HepG2 (cell line): Measurements from ENCODE around the gene CACNB4. TPM values are rescaled to one million over a fixed set of nuclear protein-coding genes. Genes with fewer than 3 reads are reported as not detected.
A peak's percentile ranks its signal among the peaks of the same experiment; 100 is the strongest.

ENCODE experiments used
- ADNP ChIP-seq: sonication (generic); formaldehyde crosslinking; IDR thresholded peaks from 2 replicates; pipeline ENCODE4 v1.4.0; 2020; ENCODE audit warnings: missing genetic modification reagents
- DNMT3B ChIP-seq: conservative IDR thresholded peaks from 2 replicates; pipeline ENCODE4 v1.6.1; 2016; ENCODE audit warnings: missing biosample characterization, control low read depth
- GATA4 ChIP-seq: sonication (generic); IDR thresholded peaks from 2 replicates; pipeline ENCODE4 v1.6.1; 2016; ENCODE audit warnings: antibody characterized with exemption, low read depth, borderline replicate concordance
- HNF4A ChIP-seq: sonication (generic); formaldehyde crosslinking; IDR thresholded peaks from 2 replicates; pipeline ENCODE4 v1.4.0; 2020; ENCODE audit warnings: missing genetic modification reagents
- MZF1 ChIP-seq: sonication (generic); formaldehyde crosslinking; IDR thresholded peaks from 2 replicates; pipeline ENCODE4 v1.8.1; 2023; ENCODE audit warnings: mild to moderate bottlenecking, missing genetic modification reagents, borderline replicate concordance
- RORA ChIP-seq: sonication (generic); formaldehyde crosslinking; IDR thresholded peaks from 2 replicates; pipeline ENCODE4 v1.5.0; 2020; ENCODE audit warnings: mild to moderate bottlenecking, missing genetic modification reagents, moderate library complexity
- ZNF816 ChIP-seq: sonication (generic); formaldehyde crosslinking; IDR thresholded peaks from 2 replicates; pipeline ENCODE4 v1.8.0; 2022; ENCODE audit warnings: missing genetic modification reagents, mild to moderate bottlenecking, borderline replicate concordance
- polyA plus RNA-seq, 8 experiments: library from polyadenylated mRNA; depleted of rRNA in 3 of 8; stranded (reverse) in 7 of 8; unstranded in 1 of 8; fragments of >200 nt; fragmentation: Illumina TruSeq in 4 of 8; extraction: Trizol in 4 of 8; gene quantifications; 2 replicates each; pipeline versions ENCODE4 v1.2.1 to v1.2.3, GENCODE V29; 2011 to 2016; ENCODE audit warnings: low read depth in 4 of 8, missing spikeins in 1 of 8, mixed read lengths in 1 of 8; ENCODE audit not compliant: insufficient read depth in 1 of 8
- total RNA-seq, 5 experiments: library from RNA; depleted of rRNA; stranded (reverse); fragments of >200 nt; fragmentation: Illumina TruSeq; extraction: Trizol; gene quantifications; 2 replicates each; pipeline ENCODE4 v1.2.3, GENCODE V29; 2016; ENCODE audit warnings: low read depth in 1 of 5
- TF ChIP-seq, protein P1 (sequence below): sonication (generic); formaldehyde crosslinking; IDR thresholded peaks from 2 replicates; pipeline ENCODE4 v1.9.0; 2021; ENCODE audit warnings: missing genetic modification reagents, borderline replicate concordance
- TF ChIP-seq, protein P2 (sequence below): sonication (generic); formaldehyde crosslinking; IDR thresholded peaks from 2 replicates; pipeline ENCODE4 v1.5.1; 2020; ENCODE audit warnings: mild to moderate bottlenecking, missing genetic modification reagents, borderline replicate concordance
- TF ChIP-seq, protein P3 (sequence below): sonication (generic); formaldehyde crosslinking; IDR thresholded peaks from 2 replicates; pipeline ENCODE4 v1.8.1; 2023; ENCODE audit warnings: mild to moderate bottlenecking, inconsistent platforms, moderate library complexity, missing genetic modification reagents, borderline replicate concordance
- TF ChIP-seq, protein P4 (sequence below): IDR thresholded peaks from 2 replicates; pipeline ENCODE4 v1.6.1; 2016; ENCODE audit warnings: missing compliant biosample characterization, missing genetic modification reagents, borderline replicate concordance
- TF ChIP-seq, protein P5 (sequence below): sonication (generic); formaldehyde crosslinking; IDR thresholded peaks from 2 replicates; pipeline ENCODE4 v1.4.0; 2020; ENCODE audit warnings: missing genetic modification reagents
- TF ChIP-seq, protein P6 (sequence below): sonication (generic); formaldehyde crosslinking; IDR thresholded peaks from 2 replicates; pipeline ENCODE4 v1.4.0; 2020; ENCODE audit warnings: missing genetic modification reagents, borderline replicate concordance

Gene CACNB4
- total and polyA plus RNA-seq, 2 of the 13 experiments (the other 11 are each of a cell fraction or from before 2014, with no cell fraction given): 5.1 to 14.3 TPM

DNA sequence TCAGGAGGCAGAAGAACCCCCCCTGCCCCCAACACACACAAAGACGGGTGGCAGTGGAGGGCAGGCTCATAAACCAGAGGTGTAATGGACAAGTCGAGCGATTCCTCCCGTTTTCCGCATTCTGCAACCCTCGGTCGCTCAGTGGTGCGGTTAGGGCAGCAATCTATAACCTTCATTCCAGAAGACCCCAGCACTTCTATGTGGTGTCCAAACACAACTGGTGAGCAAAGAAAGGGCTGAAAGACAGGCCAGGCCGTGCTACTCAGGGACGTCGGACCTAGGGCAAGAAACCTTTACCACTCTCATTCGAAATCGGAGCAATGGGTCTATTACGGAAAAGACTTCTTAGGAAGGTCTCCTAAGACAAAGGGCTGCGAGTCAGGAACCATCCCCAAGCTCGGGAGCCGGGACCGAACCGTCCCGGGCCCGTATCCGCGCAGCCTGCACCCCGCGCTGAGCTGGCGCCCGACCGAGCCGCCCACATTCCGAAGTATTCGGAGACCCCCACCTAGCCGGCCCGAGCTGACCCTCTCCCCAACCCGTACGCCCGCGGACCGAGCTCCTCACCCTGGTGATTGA is 271.2 kb downstream of the CACNB4 start (continued):
- TF ChIP-seq, protein P1, sequence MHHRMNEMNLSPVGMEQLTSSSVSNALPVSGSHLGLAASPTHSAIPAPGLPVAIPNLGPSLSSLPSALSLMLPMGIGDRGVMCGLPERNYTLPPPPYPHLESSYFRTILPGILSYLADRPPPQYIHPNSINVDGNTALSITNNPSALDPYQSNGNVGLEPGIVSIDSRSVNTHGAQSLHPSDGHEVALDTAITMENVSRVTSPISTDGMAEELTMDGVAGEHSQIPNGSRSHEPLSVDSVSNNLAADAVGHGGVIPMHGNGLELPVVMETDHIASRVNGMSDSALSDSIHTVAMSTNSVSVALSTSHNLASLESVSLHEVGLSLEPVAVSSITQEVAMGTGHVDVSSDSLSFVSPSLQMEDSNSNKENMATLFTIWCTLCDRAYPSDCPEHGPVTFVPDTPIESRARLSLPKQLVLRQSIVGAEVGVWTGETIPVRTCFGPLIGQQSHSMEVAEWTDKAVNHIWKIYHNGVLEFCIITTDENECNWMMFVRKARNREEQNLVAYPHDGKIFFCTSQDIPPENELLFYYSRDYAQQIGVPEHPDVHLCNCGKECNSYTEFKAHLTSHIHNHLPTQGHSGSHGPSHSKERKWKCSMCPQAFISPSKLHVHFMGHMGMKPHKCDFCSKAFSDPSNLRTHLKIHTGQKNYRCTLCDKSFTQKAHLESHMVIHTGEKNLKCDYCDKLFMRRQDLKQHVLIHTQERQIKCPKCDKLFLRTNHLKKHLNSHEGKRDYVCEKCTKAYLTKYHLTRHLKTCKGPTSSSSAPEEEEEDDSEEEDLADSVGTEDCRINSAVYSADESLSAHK (CRISPR knock-in tag): peak; percentile 37; the same call in 1 of the 2 replicates
- TF ChIP-seq DNMT3B (CRISPR knock-in tag): peak; percentile 80; the same call in 1 of the 2 replicates
- TF ChIP-seq, protein P2, sequence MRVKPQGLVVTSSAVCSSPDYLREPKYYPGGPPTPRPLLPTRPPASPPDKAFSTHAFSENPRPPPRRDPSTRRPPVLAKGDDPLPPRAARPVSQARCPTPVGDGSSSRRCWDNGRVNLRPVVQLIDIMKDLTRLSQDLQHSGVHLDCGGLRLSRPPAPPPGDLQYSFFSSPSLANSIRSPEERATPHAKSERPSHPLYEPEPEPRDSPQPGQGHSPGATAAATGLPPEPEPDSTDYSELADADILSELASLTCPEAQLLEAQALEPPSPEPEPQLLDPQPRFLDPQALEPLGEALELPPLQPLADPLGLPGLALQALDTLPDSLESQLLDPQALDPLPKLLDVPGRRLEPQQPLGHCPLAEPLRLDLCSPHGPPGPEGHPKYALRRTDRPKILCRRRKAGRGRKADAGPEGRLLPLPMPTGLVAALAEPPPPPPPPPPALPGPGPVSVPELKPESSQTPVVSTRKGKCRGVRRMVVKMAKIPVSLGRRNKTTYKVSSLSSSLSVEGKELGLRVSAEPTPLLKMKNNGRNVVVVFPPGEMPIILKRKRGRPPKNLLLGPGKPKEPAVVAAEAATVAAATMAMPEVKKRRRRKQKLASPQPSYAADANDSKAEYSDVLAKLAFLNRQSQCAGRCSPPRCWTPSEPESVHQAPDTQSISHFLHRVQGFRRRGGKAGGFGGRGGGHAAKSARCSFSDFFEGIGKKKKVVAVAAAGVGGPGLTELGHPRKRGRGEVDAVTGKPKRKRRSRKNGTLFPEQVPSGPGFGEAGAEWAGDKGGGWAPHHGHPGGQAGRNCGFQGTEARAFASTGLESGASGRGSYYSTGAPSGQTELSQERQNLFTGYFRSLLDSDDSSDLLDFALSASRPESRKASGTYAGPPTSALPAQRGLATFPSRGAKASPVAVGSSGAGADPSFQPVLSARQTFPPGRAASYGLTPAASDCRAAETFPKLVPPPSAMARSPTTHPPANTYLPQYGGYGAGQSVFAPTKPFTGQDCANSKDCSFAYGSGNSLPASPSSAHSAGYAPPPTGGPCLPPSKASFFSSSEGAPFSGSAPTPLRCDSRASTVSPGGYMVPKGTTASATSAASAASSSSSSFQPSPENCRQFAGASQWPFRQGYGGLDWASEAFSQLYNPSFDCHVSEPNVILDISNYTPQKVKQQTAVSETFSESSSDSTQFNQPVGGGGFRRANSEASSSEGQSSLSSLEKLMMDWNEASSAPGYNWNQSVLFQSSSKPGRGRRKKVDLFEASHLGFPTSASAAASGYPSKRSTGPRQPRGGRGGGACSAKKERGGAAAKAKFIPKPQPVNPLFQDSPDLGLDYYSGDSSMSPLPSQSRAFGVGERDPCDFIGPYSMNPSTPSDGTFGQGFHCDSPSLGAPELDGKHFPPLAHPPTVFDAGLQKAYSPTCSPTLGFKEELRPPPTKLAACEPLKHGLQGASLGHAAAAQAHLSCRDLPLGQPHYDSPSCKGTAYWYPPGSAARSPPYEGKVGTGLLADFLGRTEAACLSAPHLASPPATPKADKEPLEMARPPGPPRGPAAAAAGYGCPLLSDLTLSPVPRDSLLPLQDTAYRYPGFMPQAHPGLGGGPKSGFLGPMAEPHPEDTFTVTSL (CRISPR knock-in tag): no peak
- TF ChIP-seq, protein P3, sequence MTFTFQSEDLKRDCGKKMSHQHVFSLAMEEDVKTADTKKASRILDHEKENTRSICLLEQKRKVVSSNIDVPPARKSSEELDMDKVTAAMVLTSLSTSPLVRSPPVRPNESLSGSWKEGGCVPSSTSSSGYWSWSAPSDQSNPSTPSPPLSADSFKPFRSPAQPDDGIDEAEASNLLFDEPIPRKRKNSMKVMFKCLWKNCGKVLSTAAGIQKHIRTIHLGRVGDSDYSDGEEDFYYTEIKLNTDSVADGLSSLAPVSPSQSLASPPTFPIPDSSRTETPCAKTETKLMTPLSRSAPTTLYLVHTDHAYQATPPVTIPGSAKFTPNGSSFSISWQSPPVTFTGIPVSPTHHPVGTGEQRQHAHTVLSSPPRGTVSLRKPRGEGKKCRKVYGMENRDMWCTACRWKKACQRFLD (CRISPR knock-in tag): 0 out of 2 replicates have a peak, but pooled peaks have one; percentile 33
- TF ChIP-seq, protein P4, sequence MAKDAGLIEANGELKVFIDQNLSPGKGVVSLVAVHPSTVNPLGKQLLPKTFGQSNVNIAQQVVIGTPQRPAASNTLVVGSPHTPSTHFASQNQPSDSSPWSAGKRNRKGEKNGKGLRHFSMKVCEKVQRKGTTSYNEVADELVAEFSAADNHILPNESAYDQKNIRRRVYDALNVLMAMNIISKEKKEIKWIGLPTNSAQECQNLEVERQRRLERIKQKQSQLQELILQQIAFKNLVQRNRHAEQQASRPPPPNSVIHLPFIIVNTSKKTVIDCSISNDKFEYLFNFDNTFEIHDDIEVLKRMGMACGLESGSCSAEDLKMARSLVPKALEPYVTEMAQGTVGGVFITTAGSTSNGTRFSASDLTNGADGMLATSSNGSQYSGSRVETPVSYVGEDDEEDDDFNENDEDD (CRISPR knock-in tag): no peak
- TF ChIP-seq, protein P5, sequence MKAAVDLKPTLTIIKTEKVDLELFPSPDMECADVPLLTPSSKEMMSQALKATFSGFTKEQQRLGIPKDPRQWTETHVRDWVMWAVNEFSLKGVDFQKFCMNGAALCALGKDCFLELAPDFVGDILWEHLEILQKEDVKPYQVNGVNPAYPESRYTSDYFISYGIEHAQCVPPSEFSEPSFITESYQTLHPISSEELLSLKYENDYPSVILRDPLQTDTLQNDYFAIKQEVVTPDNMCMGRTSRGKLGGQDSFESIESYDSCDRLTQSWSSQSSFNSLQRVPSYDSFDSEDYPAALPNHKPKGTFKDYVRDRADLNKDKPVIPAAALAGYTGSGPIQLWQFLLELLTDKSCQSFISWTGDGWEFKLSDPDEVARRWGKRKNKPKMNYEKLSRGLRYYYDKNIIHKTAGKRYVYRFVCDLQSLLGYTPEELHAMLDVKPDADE (CRISPR knock-in tag): no peak
- TF ChIP-seq ZNF816 (CRISPR knock-in tag): peak; percentile 56; the same call in 1 of the 2 replicates
- TF ChIP-seq GATA4: no peak
- TF ChIP-seq HNF4A: no peak
- 0 out of 2 replicates have a peak, but pooled peaks have one; percentile 16 for TF ChIP-seq ADNP (CRISPR knock-in tag)
- TF ChIP-seq, protein P6, sequence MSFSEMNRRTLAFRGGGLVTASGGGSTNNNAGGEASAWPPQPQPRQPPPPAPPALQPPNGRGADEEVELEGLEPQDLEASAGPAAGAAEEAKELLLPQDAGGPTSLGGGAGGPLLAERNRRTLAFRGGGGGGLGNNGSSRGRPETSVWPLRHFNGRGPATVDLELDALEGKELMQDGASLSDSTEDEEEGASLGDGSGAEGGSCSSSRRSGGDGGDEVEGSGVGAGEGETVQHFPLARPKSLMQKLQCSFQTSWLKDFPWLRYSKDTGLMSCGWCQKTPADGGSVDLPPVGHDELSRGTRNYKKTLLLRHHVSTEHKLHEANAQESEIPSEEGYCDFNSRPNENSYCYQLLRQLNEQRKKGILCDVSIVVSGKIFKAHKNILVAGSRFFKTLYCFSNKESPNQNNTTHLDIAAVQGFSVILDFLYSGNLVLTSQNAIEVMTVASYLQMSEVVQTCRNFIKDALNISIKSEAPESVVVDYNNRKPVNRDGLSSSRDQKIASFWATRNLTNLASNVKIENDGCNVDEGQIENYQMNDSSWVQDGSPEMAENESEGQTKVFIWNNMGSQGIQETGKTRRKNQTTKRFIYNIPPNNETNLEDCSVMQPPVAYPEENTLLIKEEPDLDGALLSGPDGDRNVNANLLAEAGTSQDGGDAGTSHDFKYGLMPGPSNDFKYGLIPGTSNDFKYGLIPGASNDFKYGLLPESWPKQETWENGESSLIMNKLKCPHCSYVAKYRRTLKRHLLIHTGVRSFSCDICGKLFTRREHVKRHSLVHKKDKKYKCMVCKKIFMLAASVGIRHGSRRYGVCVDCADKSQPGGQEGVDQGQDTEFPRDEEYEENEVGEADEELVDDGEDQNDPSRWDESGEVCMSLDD (CRISPR knock-in tag): no peak
- no peak for TF ChIP-seq MZF1
- no peak for TF ChIP-seq RORA (CRISPR knock-in tag)
